H1 (cell line): ENCODE data around the gene PALM3. TPM values are rescaled to one million over a fixed set of nuclear protein-coding genes. Genes with fewer than 3 reads are reported as not detected.

ENCODE experiments used
- polyA plus RNA-seq, 7 experiments: library from polyadenylated mRNA; depleted of rRNA in 3 of 7; stranded (reverse) in 5 of 7; unstranded in 2 of 7; fragments of >200 nt in 5 of 7; fragments of 200-250 nt in 2 of 7; gene quantifications; 1 replicate in 5 of 7; 2 replicates in 1 of 7; 4 replicates in 1 of 7; pipeline versions ENCODE4 v1.2.1 to v1.2.3, GENCODE V29; 2011 to 2013; ENCODE audit warnings: missing spikeins in 2 of 7, mixed read lengths in 2 of 7
- total RNA-seq: library from RNA; stranded (reverse); fragmentation: NEBNext Ultra II Directional; extraction: Animal tissue kit (Norgen Biotek cat#: 25700); gene quantifications from 2 replicates; pipeline ENCODE4 v1.2.1, GENCODE V29; 2021

The PALM3 gene
- total and polyA plus RNA-seq, 2 of the 8 experiments (the other 6 are each of a cell fraction or from before 2014, with no cell fraction given): 5.8 to 31.3 TPM

Other genes with a start within 250 kb of the PALM3 start
- gene NANOS3, start 184.9 kb downstream of the PALM3 start, total RNA-seq: not detected in 2 replicates
- 0.14 and 0.62 TPM in 2 replicates for gene NANOS3, start 184.9 kb downstream of the PALM3 start, polyA plus RNA-seq (2011; rRNA removed)
- 4.6 and 4.7 TPM in 2 replicates for gene BRME1, start 156.0 kb downstream of the PALM3 start, total RNA-seq
- gene BRME1, start 156.0 kb downstream of the PALM3 start, polyA plus RNA-seq (2011; rRNA removed): 4.6 and 6.0 TPM in 2 replicates
- 33.0 and 36.4 TPM in 2 replicates for gene CC2D1A, start 155.9 kb downstream of the PALM3 start, total RNA-seq
- 12.5 and 20.5 TPM in 2 replicates for gene CC2D1A, start 155.9 kb downstream of the PALM3 start, polyA plus RNA-seq (2011; rRNA removed)
- gene PODNL1, start 123.7 kb downstream of the PALM3 start, total RNA-seq: 0.75 and 1.5 TPM in 2 replicates
- gene PODNL1, start 123.7 kb downstream of the PALM3 start, polyA plus RNA-seq (2011; rRNA removed): 1.0 and 2.3 TPM in 2 replicates
- gene DCAF15, start 109.6 kb downstream of the PALM3 start, total RNA-seq: 68.7 and 77.1 TPM in 2 replicates
- 80.8 and 127 TPM in 2 replicates for gene DCAF15, start 109.6 kb downstream of the PALM3 start, polyA plus RNA-seq (2011; rRNA removed)
- 16.1 and 17.0 TPM in 2 replicates for gene RFX1, start 55.8 kb downstream of the PALM3 start, total RNA-seq
- gene RFX1, start 55.8 kb downstream of the PALM3 start, polyA plus RNA-seq (2011; rRNA removed): 4.9 and 10.4 TPM in 2 replicates
- not detected in 2 replicates for gene RLN3, start 33.9 kb downstream of the PALM3 start, total RNA-seq
- not detected in 2 replicates for gene RLN3, start 33.9 kb downstream of the PALM3 start, polyA plus RNA-seq (2011; rRNA removed)
- 14.7 and 15.1 TPM in 2 replicates for gene IL27RA, start 30.3 kb downstream of the PALM3 start, total RNA-seq
- 9.9 and 10.8 TPM in 2 replicates for gene IL27RA, start 30.3 kb downstream of the PALM3 start, polyA plus RNA-seq (2011; rRNA removed)
- gene MISP3, start 10.7 kb upstream of the PALM3 start, total RNA-seq: 0.92 and 1.4 TPM in 2 replicates
- 0.74 and 0.96 TPM in 2 replicates for gene MISP3, start 10.7 kb upstream of the PALM3 start, polyA plus RNA-seq (2011; rRNA removed)
- 0.52 TPM in 1 of 2 replicates, not detected in the other for gene C19orf67, start 23.7 kb upstream of the PALM3 start, total RNA-seq
- 0.12 and 0.25 TPM in 2 replicates for gene C19orf67, start 23.7 kb upstream of the PALM3 start, polyA plus RNA-seq (2011; rRNA removed)
- gene SAMD1, start 28.7 kb upstream of the PALM3 start, total RNA-seq: 95.7 and 100 TPM in 2 replicates
- gene SAMD1, start 28.7 kb upstream of the PALM3 start, polyA plus RNA-seq (2011; rRNA removed): 40.0 and 52.4 TPM in 2 replicates
- 48.2 and 52.8 TPM in 2 replicates for gene PRKACA, start 55.7 kb upstream of the PALM3 start, total RNA-seq
- gene PRKACA, start 55.7 kb upstream of the PALM3 start, polyA plus RNA-seq (2011; rRNA removed): 14.2 and 22.4 TPM in 2 replicates
- 32.1 and 32.6 TPM in 2 replicates for gene ASF1B, start 74.5 kb upstream of the PALM3 start, total RNA-seq
- gene ASF1B, start 74.5 kb upstream of the PALM3 start, polyA plus RNA-seq (2011; rRNA removed): 59.2 and 65.6 TPM in 2 replicates
- 112 and 119 TPM in 2 replicates for gene ADGRL1, start 144.1 kb upstream of the PALM3 start, total RNA-seq
- gene ADGRL1, start 144.1 kb upstream of the PALM3 start, polyA plus RNA-seq (2011; rRNA removed): 95.6 and 158 TPM in 2 replicates